Right lobe of liver (tissue), 4 donors: Measurements from ENCODE around the gene RAB3IL1.

Experiments
- POLR2A ChIP-seq: fragments of 450-650 bp; IDR thresholded peaks from one replicate; pipeline ENCODE4 v1.6.1; 2017; ENCODE audit warnings: antibody characterized with exemption, mild to moderate bottlenecking
- TF ChIP-seq, protein P1 (sequence below), 4 donors: fragments of 200-600 bp in 3 of 4; fragments of 450-650 bp in 1 of 4; IDR thresholded peaks; one replicate each; pipeline versions ENCODE4 v1.5.1 to v1.8.0; 2016 to 2022; ENCODE audit warnings: antibody characterized with exemption in 4 of 4, mild to moderate bottlenecking in 2 of 4
- donor health status: DM: no; HTN: no; CAD: no.
- donor health status: DM: no; HTN: no; CAD: no.
- donor health status: DM: no; HTN: yes; CAD: no.

DNA sequence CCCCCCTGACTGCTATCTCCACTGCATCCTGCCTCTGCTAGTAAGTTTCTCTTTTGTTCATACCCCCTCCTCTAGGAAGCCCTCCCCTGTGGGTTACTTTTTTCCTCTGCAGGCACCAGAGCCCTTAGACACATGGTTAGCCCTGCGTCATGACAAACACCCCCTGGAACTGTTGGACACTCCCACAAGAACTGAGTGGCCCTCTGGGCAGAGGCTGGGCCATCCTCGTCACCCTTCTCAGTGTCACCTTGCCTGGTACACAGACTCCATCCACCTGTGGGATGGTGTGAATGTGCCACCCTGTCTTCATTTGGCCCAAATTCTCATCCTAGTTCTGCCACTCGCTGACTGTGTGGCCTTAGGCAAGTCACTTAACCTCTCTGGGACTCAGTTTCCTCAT, 4.1 kb upstream of the RAB3IL1 start:
- TF ChIP-seq, protein P1, sequence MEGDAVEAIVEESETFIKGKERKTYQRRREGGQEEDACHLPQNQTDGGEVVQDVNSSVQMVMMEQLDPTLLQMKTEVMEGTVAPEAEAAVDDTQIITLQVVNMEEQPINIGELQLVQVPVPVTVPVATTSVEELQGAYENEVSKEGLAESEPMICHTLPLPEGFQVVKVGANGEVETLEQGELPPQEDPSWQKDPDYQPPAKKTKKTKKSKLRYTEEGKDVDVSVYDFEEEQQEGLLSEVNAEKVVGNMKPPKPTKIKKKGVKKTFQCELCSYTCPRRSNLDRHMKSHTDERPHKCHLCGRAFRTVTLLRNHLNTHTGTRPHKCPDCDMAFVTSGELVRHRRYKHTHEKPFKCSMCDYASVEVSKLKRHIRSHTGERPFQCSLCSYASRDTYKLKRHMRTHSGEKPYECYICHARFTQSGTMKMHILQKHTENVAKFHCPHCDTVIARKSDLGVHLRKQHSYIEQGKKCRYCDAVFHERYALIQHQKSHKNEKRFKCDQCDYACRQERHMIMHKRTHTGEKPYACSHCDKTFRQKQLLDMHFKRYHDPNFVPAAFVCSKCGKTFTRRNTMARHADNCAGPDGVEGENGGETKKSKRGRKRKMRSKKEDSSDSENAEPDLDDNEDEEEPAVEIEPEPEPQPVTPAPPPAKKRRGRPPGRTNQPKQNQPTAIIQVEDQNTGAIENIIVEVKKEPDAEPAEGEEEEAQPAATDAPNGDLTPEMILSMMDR (IDR thresholded peaks at IDR 0.05) = no peak
- no peak for TF ChIP-seq POLR2A
